ENCODE measurements around the gene ZNF529.

- no peak for TF ChIP-seq EP300 (IDR thresholded peaks at IDR 0.05)
- no peak for TF ChIP-seq CTCF (IDR thresholded peaks at IDR 0.05)
Measured at GRCh38 chr19:36579255-36579654, 6.2 kb upstream of the ZNF529 start.

Measured in stomach (tissue), 4 donors.